IMR-90 (cell line): Measurements from ENCODE around the gene MAMDC4. TPM values are rescaled to one million over a fixed set of nuclear protein-coding genes. Genes with fewer than 3 reads are reported as not detected.
"Not testable (repeated sequence)": the region's sequence is repeated elsewhere in the genome, so short reads cannot be mapped to it uniquely, and the experiment has no call there.

Experiments
- ATAC-seq: fragments of 200-7000 bp; cut with Tn5 transposase; 2 replicates; pipeline ENCODE4 v1.9.1; 2020; ENCODE audit warnings: low read depth, mild to moderate bottlenecking, moderate library complexity
- BruUV-seq: library from RNA; stranded (reverse); fragments of 400-500 nt; replicated peaks from 2 replicates; lab custom pipeline; 2021; lab: Mats Ljungman, UMichigan
- CTCF ChIA-PET: fragments of 300-600 bp; formaldehyde crosslinking; extraction: SDS; loops from one replicate; lab custom pipeline; 2021; ENCODE audit warnings: antibody characterized with exemption; lab: Yijun Ruan, JAX
- POLR2A ChIA-PET: fragments of 300-600 bp; sonication (Branson Sonifier 250); formaldehyde crosslinking; loops from one replicate; lab custom pipeline; 2022; ENCODE audit warnings: antibody characterized with exemption; ENCODE audit not compliant: unreplicated experiment; lab: Charles Lee
- DNase-seq: peaks from one replicate; pipeline ENCODE4 v3.0.0; 2013
- H2AFZ ChIP-seq: replicated peaks from 2 replicates; pipeline ENCODE3; 2013; ENCODE audit warnings: low read length, mild to moderate bottlenecking; ENCODE audit not compliant: poor library complexity
- H2AK5ac ChIP-seq: 2 replicates; pipeline ENCODE4 v1.6.1; 2013; ENCODE audit warnings: low read depth, low read length, inconsistent platforms
- H2AK9ac ChIP-seq: replicated peaks from 2 replicates; pipeline ENCODE3; 2013; ENCODE audit warnings: mild to moderate bottlenecking, low read depth, low read length, moderate library complexity; ENCODE audit not compliant: poor library complexity
- H2BK120ac ChIP-seq: 2 replicates; pipeline ENCODE4 v1.6.1; 2013; ENCODE audit warnings: low read depth, low read length, inconsistent platforms
- H2BK15ac ChIP-seq: 3 replicates; pipeline ENCODE4 v1.6.1; 2013; ENCODE audit warnings: low read depth, low read length, inconsistent platforms
- H2BK20ac ChIP-seq: 2 replicates; pipeline ENCODE4 v1.6.1; 2013; ENCODE audit warnings: low read depth, mild to moderate bottlenecking, inconsistent platforms, low read length, moderate library complexity
- H2BK5ac ChIP-seq: 2 replicates; pipeline ENCODE4 v1.6.1; 2013; ENCODE audit warnings: mild to moderate bottlenecking, low read depth, low read length, inconsistent platforms; ENCODE audit not compliant: poor library complexity, severe bottlenecking
- H3K14ac ChIP-seq: replicated peaks from 2 replicates; pipeline ENCODE4 v1.6.1; 2013; ENCODE audit warnings: low read depth, low read length, inconsistent platforms
- H3K18ac ChIP-seq: 2 replicates; pipeline ENCODE4 v1.6.1; 2013; ENCODE audit warnings: low read depth, low read length, control low read depth
- H3K23ac ChIP-seq: 2 replicates; pipeline ENCODE4 v1.6.1; 2013; ENCODE audit warnings: low read depth, low read length, inconsistent platforms
- H3K27ac ChIP-seq: 2 replicates; pipeline ENCODE4 v1.5.1; 2013; ENCODE audit warnings: mild to moderate bottlenecking, control low read depth, low read length; ENCODE audit not compliant: insufficient read depth
- H3K27me3 ChIP-seq: 2 replicates; pipeline ENCODE4 v1.6.1; 2013; ENCODE audit warnings: low read length; ENCODE audit not compliant: control insufficient read depth, insufficient read depth
- H3K36me3 ChIP-seq: 2 replicates; pipeline ENCODE4 v1.6.1; 2013; ENCODE audit warnings: low read length, mixed read lengths; ENCODE audit not compliant: control insufficient read depth, insufficient read depth
- H3K4ac ChIP-seq: 2 replicates; pipeline ENCODE4 v1.6.1; 2013; ENCODE audit warnings: low read depth, low read length, inconsistent platforms
- H3K4me1 ChIP-seq: 2 replicates; pipeline ENCODE4 v1.6.1; 2013; ENCODE audit warnings: low read length, mixed read lengths; ENCODE audit not compliant: control insufficient read depth, insufficient read depth
- H3K4me2 ChIP-seq: 2 replicates; pipeline ENCODE4 v1.6.1; 2013; ENCODE audit warnings: low read depth, mild to moderate bottlenecking, control low read depth, low read length, moderate library complexity
- H3K4me3 ChIP-seq: 2 replicates; pipeline ENCODE4 v1.5.1; 2013; ENCODE audit warnings: low read depth, mild to moderate bottlenecking, control low read depth, low read length, moderate library complexity; ENCODE audit not compliant: insufficient read depth
- H3K56ac ChIP-seq: 2 replicates; pipeline ENCODE4 v1.6.1; 2013; ENCODE audit warnings: low read length, inconsistent platforms; ENCODE audit not compliant: insufficient read depth; ENCODE audit errors: extremely low read depth
- H3K79me1 ChIP-seq, 2 experiments: 2 replicates each; pipeline ENCODE4 v1.6.1; 2013; ENCODE audit warnings: low read length in 2 of 2, inconsistent platforms in 1 of 2, low read depth in 1 of 2
- H3K9ac ChIP-seq: 2 replicates; pipeline ENCODE4 v1.6.1; 2013; ENCODE audit warnings: low read depth, low read length, control low read depth
- H3K9me1 ChIP-seq: 2 replicates; pipeline ENCODE4 v1.6.1; 2013; ENCODE audit warnings: low read length, inconsistent platforms; ENCODE audit not compliant: insufficient read depth
- H3K9me3 ChIP-seq: 2 replicates; pipeline ENCODE4 v1.6.1; 2013; ENCODE audit warnings: low read length; ENCODE audit not compliant: control insufficient read depth, insufficient read depth
- H4K20me1 ChIP-seq: 2 replicates; pipeline ENCODE4 v1.6.1; 2013; ENCODE audit warnings: low read length, inconsistent platforms; ENCODE audit not compliant: insufficient read depth
- H4K5ac ChIP-seq: 2 replicates; pipeline ENCODE4 v1.6.1; 2013; ENCODE audit warnings: mild to moderate bottlenecking, low read depth, low read length, control low read depth
- H4K8ac ChIP-seq, 2 experiments: 2 replicates each; pipeline ENCODE4 v1.6.1; 2013; ENCODE audit warnings: low read depth in 2 of 2, low read length in 2 of 2, control low read depth in 1 of 2, inconsistent platforms in 1 of 2
- H4K91ac ChIP-seq: 2 replicates; pipeline ENCODE4 v1.6.1; 2013; ENCODE audit warnings: low read depth, low read length, inconsistent platforms; ENCODE audit not compliant: insufficient read depth
- BHLHE40 ChIP-seq: fragments of 150-350 bp; IDR thresholded peaks from 2 replicates; pipeline ENCODE4 v1.6.1; 2016; ENCODE audit warnings: mild to moderate bottlenecking, low read depth, low read length
- MAZ ChIP-seq: IDR thresholded peaks from 2 replicates; pipeline ENCODE4 v1.6.1; 2012; ENCODE audit warnings: low read depth, mild to moderate bottlenecking, low read length, improper control_type of control experiment, moderate library complexity, borderline replicate concordance
- RAD21 ChIP-seq: IDR thresholded peaks from 2 replicates; pipeline ENCODE4 v1.6.1; 2012; ENCODE audit warnings: low read length, improper control_type of control experiment
- SMC3 ChIP-seq: fragments of 150-350 bp; IDR thresholded peaks from 2 replicates; pipeline ENCODE4 v1.6.1; 2016; ENCODE audit warnings: low read depth, mild to moderate bottlenecking, antibody characterized with exemption, low read length, moderate library complexity
- WGBS, 2 experiments: methylation state at CpG; one replicate each; pipeline versions ENCODE4 v1.1.5 to v1.1.7; 2013; ENCODE audit warnings: missing lambda C conversion rate in 2 of 2; ENCODE audit not compliant: insufficient read length in 1 of 2; ENCODE audit errors: extremely low coverage in 2 of 2; 5-methylcytosine and 5-hydroxymethylcytosine counted together
- dilution Hi-C: fragments of 300-500 bp; cut with HindIII; formaldehyde crosslinking; loops from one replicate; pipeline ENCODE4 v1.14.3; 2018; ENCODE audit warnings: low sequenced_read_pairs; ENCODE audit not compliant: unreplicated experiment
- in situ Hi-C: fragments of 300-500 bp; cut with MboI; formaldehyde crosslinking; loops from 3 replicates; pipeline ENCODE4 v1.14.3; 2019; ENCODE audit warnings: low sequenced_read_pairs, inconsistent platforms, mixed read lengths
- intact Hi-C: fragments of 100-400 bp; cut with micrococcal nuclease; formaldehyde crosslinking; loops from 2 replicates; pipeline ENCODE4 v1.10.0; 2022
- polyA plus RNA-seq, 3 experiments: library from polyadenylated mRNA; depleted of rRNA; stranded (reverse); fragments of >200 nt; gene quantifications; 2 replicates each; pipeline ENCODE4 v1.2.3, GENCODE V29; 2012; ENCODE audit warnings: low replicate concordance in 1 of 3
- total RNA-seq: library from RNA; depleted of rRNA; stranded (reverse); fragments of >200 nt; gene quantifications from 2 replicates; pipeline ENCODE4 v1.2.3, GENCODE V29; 2012
- TF ChIP-seq, protein P1 (sequence below): conservative IDR thresholded peaks from 2 replicates; pipeline ENCODE4 v1.5.1; 2012; ENCODE audit warnings: mild to moderate bottlenecking, low read depth, low read length, improper control_type of control experiment

MAMDC4 gene
- total and polyA plus RNA-seq, 2 of the 4 experiments (the other 2 are of a cell fraction), result 0.18 to 3.5 TPM

DNA sequence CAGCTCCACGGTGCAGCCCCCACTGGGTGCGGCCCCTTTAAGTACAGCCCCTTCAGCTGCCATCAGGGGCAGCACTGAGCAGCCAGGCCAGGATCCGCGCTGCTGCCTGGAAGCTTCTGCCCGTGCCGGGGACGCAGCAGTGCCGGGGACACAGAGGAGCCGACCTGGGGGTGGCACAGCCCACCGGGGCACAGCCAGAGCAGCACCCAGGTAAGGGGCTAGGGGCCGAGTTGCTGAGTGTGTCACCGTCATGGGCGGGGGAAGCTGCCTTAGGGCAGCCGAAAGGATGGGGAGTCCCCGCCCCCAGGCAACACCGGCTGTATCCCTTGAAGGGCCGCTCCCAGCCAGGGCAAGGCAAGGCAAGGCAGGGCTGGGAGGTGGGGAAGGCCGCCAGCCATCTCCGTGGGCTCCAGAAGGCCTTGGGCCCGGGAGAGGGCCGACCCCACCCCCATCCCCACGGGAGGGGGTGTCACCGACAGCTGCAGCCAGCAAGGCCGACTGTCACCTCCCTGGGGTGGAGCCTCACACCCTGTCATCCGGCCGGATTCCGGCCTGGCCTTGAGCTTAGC, 9.7 kb upstream of the MAMDC4 start, which contains the start of gene AJM1:
Gene AJM1 (plus strand): TSS at position 99 of the 569 bp plus-strand sequence. CDS start 1,937 bp downstream, outside the sequence.
- H3K14ac ChIP-seq, result peak within 1 kb of the TSS; percentile 32
- H4K91ac ChIP-seq, H3K79me1 ChIP-seq, dilution Hi-C loops, BruUV-seq, H3K27ac ChIP-seq, H3K56ac ChIP-seq, intact Hi-C loops, H3K18ac ChIP-seq, H3K9me1 ChIP-seq, H4K5ac ChIP-seq, in situ Hi-C loops, H3K23ac ChIP-seq, H2BK15ac ChIP-seq, H3K9me3 ChIP-seq, H2BK5ac ChIP-seq, H2BK20ac ChIP-seq: not testable (repeated sequence)
- ChIA-PET CTCF (interaction anchor here (0.7 to 1.3 kb wide), 3 partner anchors 15 to 187 kb away, joined by 3 to 4 read pairs (median 3); no protein-coding TSS in a partner anchor), POLR2A (interaction anchor here (0.6 kb wide), 1 partner anchor 433 kb away, joined by 4 read pairs; no protein-coding TSS in a partner anchor)
- ATAC-seq, result peak; percentile 78
- 0% methylated on average over 7 of the region's 27 CpGs; no CpG with 5 or more reads in 1 of the 2 experiments for WGBS, 2 experiments
- H3K4me2 ChIP-seq, result peak within 1 kb of the TSS; percentile 83
- peak within 1 kb of the TSS; percentile 45 for H3K4me3 ChIP-seq
- H3K36me3 ChIP-seq, result peaks cover 11% of the 10 kb centered on the region
- peaks cover 25% of the 10 kb centered on the region for H4K20me1 ChIP-seq
- H2AFZ ChIP-seq, result peak within 1 kb of the TSS; percentile 93
- peak within 1 kb of the TSS; percentile 15; the same call in 1 of the 2 replicates for H3K4ac ChIP-seq
- peaks cover 11% of the 10 kb centered on the region for H3K4me1 ChIP-seq
- peaks cover 22% of the 10 kb centered on the region for H3K27me3 ChIP-seq
- peak within 1 kb of the TSS in 1 of 2 experiments; percentile 17; a peak in 2 of 4 replicates for H4K8ac ChIP-seq
- H2AK5ac ChIP-seq, result peak within 1 kb of the TSS; percentile 50; the same call in 1 of the 2 replicates
- peak within 1 kb of the TSS; percentile 70 for H2AK9ac ChIP-seq
- H3K9ac ChIP-seq, result 0 out of 2 replicates have a peak within 1 kb of the TSS, but pooled peaks have one; percentile 25
- TF ChIP-seq SMC3, result peak; percentile 30; the same call in 1 of the 2 replicates
- TF ChIP-seq MAZ, result peak; percentile 88
- TF ChIP-seq, protein P1, sequence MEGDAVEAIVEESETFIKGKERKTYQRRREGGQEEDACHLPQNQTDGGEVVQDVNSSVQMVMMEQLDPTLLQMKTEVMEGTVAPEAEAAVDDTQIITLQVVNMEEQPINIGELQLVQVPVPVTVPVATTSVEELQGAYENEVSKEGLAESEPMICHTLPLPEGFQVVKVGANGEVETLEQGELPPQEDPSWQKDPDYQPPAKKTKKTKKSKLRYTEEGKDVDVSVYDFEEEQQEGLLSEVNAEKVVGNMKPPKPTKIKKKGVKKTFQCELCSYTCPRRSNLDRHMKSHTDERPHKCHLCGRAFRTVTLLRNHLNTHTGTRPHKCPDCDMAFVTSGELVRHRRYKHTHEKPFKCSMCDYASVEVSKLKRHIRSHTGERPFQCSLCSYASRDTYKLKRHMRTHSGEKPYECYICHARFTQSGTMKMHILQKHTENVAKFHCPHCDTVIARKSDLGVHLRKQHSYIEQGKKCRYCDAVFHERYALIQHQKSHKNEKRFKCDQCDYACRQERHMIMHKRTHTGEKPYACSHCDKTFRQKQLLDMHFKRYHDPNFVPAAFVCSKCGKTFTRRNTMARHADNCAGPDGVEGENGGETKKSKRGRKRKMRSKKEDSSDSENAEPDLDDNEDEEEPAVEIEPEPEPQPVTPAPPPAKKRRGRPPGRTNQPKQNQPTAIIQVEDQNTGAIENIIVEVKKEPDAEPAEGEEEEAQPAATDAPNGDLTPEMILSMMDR, result peak; percentile 82
- peak; percentile 47 for TF ChIP-seq RAD21
- TF ChIP-seq BHLHE40, result peak; percentile 70; the same call in 1 of the 2 replicates
- H2BK120ac ChIP-seq, result 0 out of 2 replicates have a peak within 1 kb of the TSS, but pooled peaks have one; percentile 1
- DNase-seq, result peak; percentile 65
